Measurements from ENCODE around the gene EEF1A2.

Gene EEF1A2

DNA sequence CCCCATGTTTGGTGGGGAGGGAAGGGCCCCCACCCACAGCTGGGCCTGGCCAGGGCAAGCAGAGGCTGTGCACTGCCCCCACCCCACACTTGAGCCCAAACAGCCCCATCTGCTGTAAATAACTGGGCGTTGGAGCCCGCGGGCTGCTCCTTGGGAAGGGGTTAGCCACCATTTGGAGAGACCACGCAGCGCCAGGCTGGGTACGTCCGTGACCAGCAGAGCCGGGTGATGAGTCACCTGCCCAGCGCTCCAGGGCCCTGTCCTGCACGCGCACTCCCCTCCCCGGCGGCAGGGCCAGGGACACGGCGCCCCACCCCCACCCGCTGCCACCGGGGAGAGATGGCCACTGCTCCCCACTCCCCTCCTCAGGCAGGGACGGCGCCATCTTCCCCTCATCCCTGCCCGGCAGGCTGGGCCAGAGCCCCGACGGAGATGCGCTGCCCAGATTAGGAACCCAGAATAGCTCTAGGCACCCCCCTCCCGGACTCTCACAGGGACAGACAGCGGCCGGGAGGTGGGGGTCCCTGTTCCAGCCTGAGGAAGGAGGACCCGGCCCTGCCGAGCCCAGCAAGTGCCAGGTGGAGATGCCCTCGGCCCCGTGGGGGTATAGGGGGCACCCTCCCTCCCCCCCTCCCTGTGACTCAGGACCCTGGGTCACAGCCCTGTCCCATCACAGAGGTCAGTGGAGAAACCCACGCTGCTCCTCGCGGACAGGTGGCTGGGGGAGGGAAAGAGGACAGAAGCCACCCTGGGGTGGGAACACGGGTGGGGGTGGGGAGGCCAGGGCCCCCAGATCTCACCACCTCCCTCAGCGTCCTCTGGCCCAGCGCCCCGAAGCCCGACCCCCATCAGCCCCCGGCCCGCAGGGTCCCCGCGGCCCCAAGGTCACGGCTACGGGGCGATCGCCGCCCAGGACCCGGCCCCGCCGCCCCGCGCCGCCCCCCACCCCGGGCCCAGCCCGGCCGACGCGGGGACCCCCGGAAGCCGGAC, 642 bp downstream of the EEF1A2 start:
- DNase-seq: no peak

- no peak for DNase-seq
These were observed 1.5 kb downstream of the EEF1A2 start for GRCh38 chr20:63497138-63497945.

DNA sequence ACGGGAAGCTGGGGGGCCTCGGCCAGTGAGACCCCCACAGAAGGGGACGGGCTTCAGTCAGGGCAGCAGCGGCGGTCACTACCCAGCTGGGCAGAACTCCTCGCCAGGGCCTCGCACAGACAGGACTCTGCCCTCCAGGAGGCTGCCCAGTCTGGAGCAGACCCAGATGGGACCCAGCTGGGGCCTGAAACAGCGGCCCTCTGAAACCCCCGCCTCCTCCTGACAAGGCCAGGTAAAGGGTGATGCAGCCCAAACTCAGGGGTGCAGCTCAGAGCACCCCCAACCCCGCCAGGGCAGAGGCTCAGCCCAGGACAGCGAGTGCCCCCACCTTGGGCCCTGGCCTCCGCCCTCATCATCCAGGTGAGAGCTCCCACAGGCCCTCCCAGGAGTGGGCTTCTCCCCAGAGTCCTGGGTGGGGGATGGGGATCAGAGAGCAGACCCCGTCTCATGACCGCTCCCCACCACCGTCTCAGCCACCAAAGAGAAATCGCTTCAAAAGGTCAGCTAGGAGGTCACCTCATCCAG, 2.2 kb downstream of the EEF1A2 start:
- no peak for DNase-seq

DNA sequence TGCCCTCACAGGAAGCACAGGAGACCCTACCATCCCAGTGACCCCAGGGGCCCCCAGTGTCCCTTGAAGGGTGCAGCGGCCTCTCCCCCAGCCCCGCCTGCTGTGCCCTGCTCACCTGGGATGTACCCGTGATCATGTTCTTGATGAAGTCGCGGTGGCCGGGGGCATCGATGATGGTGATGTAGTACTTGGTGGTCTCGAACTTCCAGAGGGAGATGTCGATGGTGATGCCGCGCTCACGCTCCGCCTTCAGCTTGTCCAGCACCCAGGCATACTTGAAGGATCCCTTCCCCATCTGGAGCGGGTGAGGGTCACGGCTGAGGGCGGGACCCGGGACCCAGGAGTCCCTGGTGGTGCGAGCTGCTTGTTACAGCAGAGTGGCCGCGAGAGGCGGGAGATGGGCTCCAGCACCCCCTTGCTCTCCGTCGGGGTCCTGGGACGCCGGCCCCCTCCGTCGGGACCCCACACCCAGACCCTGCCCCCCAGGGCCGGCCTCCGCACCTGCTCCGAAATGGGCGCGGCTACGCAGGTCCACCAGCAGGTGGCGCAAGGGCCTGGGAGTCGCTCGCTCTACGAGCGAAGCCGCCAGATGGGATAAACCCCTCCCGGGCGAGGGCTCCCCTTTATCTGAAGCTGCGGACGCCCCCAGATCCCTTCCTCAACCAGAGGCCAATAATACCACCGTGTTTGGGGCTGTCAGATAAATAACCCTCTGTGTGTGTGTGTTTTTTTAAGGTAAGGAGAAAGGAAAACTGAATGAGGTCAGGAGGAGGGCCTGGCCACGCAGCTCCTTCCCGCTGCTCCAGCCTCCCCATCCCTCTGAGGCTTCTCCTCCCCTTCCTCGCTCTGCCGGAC, 2.9 kb downstream of the EEF1A2 start:
- DNase-seq: peak; percentile 88

DNA sequence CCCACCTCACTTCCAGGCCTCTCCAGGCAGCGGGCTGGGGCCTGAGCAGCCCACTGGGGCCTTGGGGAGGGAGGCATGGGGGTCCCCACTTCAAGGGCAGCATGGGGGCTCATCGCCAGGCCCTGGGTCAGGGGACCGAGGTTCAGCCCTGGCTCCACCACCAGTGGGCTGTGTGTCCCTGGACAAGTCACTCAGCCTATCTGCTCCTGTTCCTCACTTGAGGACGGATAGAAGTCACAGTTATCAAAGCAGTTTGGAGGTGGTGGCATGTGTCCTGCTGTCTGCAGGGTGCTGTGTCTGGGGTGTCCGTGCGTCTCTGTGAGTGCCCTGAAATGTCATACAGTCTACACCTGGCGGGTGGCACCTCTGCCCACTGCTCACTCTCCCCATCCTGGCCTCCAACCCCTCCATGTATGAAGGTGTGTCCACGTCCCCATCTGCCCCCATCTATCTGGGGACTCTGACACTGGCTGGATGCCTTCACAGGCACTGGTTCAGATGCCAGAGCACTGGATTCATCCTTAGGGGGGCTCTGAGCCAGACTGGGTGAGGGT, 3.6 kb downstream of the EEF1A2 start:
- DNase-seq: no peak

GRCh38 chr20:63494420-63495166, 4.3 kb downstream of the EEF1A2 start:
- no peak for DNase-seq

DNA sequence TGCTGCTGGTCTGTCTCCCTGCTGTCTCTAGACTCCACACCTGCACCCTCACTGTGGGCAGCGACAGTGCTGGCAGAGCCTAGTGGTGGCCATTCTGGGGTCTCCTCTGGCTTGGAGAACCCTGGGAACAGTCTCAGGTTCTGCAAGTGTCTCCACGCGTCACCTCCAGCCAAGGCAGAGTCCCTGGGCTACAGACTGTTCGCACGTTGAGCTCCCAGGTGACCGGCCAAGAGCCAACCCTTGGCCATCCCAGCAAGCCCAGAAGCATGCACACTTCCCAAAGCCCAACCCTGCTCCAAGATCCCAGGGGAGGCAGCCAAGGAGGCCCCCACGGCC, 4.8 kb downstream of the EEF1A2 start:
- DNase-seq: no peak

GRCh38 chr20:63493563-63494020, 5.3 kb downstream of the EEF1A2 start:
- no peak for DNase-seq

DNA sequence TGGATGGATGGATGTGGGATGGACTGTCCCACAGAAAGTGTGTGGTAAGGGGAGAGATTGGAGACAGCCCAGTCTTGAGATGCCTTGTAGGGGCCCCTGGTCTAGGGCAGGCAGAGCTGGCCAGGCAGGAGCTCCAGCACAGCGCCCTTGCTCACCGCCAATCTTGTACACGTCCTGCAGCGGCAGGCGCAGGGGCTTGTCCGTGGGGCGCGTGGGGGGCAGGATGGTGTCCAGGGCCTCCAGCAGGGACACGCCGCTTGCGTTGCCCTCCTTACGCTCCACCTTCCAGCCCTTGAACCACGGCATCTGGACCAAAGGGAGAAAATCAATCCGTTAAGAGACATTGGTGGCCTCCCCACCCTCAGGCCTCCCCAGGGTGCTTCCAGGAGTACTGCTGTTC, 5.9 kb downstream of the EEF1A2 start:
- DNase-seq: no peak

DNA sequence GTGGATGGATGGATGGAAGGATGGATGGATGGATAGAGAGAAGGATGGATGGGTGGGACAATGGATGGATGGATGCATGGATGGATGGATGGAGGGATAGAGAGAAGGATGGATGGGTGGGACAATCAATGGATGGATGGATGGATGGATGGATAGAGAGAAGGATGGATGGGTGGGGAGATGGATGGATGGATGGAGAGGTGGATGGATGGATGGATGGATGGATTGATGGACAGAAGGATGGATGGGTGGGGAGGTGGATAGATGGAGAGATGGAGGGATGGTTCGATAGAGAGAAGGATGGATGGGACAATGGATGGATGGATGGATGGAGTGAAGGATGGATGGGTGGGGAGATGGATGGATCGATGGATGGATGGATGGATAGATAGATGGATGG, 6.4 kb downstream of the EEF1A2 start:
- no peak for DNase-seq

GRCh38 chr20:63491635-63492230, 7.2 kb downstream of the EEF1A2 start:
- DNase-seq: no peak

GRCh38 chr20:63491078-63491477, 7.8 kb downstream of the EEF1A2 start:
- no peak for DNase-seq

- DNase-seq: no peak
These were observed 8.5 kb downstream of the EEF1A2 start for GRCh38 chr20:63490416-63490815.

DNA sequence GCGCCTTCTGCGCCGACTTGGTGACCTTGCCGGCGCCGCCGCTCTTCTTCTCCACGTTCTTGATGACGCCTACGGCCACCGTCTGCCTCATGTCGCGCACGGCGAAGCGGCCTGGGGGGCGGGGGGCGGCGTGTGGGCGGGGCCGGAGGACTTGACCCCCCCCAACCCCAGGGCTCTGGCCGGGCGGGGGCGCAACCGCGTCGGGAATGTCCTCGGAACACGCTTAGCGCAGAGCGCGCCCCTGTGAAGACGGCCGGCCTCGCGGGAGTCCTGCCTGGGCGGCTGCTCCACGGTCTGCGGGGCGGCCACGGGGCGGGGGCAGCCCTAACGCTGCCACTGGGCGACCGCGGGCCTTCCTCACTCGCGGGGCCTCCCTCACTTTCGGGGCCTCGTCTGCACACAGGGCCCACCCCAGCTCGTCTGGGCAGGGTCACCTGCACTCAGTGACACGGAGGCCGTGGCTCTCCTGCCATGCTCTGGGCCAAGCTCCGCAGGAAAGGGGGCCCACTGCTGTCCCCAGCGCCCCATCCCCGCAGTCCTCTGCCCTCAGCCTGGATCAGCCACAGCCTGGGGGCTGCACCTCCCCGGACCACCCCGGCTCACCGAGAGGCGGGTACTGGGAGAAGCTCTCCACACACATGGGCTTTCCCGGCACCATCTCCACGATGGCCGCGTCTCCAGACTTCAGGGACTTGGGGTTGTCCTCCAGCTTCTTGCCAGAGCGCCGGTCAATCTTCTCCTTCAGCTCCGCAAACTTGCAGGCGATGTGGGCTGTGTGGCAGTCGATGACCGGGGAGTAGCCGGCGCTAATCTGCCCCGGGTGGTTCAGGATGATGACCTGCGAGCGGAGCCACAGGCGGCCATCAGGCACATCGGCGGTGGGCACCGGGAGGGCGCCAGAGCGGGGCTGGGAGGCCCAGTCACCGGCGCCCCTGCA, 10.3 kb downstream of the EEF1A2 start:
- DNase-seq: no peak

DNA sequence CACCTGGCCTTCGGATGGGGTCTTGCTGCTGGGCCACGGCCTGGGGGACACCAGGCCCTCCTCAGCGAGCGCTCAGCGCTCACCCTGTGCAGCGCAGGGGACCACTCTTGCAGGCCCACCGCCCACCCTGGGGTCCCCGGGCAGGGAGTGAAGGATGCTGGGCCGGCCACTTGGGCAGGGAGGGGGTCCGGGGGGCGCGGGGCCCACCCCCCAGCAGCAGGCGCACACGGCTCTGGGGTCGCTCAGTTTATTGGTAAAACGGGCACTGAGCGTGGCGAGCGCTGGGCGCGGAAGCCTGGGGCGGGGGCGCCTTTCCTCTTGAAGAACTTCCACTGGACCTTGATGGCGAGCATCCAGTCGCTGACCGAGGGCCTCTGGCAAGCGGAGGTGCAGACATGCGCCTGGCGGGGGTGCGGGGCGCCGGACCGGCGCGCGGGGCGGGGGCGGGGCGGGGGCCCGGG, 11.1 kb downstream of the EEF1A2 start:
- DNase-seq: no peak

- DNase-seq: no peak
These were observed 11.6 kb downstream of the EEF1A2 start for GRCh38 chr20:63487116-63487764.

- DNase-seq: no peak
These were observed 12.5 kb downstream of the EEF1A2 start for GRCh38 chr20:63486300-63486855.

DNA sequence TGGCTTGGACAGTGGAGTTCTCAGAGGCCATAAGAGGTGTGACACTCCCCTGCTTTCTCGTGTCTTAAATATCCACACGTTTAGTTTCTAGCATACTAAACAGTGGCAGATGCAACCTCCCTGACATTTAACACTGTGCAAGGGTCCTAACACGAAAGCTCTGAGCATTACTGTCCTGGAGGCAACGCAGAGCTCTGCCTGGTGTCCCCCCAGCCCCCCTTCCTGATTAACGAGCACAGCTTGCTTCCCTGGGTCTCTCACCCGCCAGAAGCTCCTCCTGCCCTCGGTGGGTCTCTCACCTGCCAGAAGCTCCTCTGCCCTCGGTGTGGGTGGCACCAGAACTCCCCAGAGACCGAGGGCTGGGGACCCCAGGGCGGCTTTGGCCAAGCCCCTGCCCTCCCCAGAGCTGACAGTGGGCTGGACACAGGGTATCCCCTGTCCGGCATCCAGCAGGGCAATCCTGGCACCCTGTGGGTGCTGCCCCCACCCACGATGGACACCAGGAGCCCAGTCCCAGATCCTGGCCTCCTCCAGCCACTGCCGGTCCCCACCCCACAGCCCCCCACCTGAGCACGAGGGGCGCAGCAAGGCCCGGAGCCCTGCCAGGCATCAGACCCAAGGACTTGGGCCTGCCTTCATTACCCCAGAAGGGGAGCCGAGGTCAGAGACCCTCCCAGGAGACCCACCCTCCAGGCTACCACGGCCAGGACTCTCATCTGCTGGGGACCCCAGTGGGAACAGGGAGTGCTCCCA, 14.1 kb downstream of the EEF1A2 start:
- no peak for DNase-seq

Data from stimulated activated CD8-positive, alpha-beta memory T cell treated with anti-CD3 and anti-CD28 coated beads, Interleukin-4, amount 100 ng/mL, for 48 hours (primary cell).